ENCODE results near the gene MYBPHL.

The MYBPHL gene

DNA sequence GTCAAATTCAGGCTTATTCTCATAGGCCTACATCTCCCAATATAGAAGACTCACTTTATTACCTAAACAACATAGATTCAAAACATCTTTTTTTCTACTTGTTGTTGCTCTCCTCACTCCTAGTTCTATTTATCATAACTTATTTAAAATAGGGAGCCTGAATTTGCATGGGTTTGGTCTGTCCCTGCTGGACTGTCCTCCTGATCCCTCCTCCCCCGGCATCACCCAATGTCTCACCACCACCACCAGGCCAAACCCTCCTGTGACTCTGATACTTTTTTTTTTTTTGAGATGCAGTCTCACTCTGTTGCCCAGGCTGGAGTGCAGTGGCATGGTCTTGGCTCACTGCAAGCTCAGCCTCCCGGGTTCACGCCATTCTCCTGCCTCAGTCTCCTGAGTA lies 31.8 kb upstream of the MYBPHL start:
- H3K9ac ChIP-seq, result no peak overlapping the region
- H3K27me3 ChIP-seq (ENCODE audit: insufficient read depth, low read depth), result no peaks in the 10 kb centered on the region
- TF ChIP-seq CTCF (conservative IDR thresholded peaks at IDR 0.05; ENCODE audit: low read depth, low read length), result no peak
- H4K20me1 ChIP-seq (ENCODE audit: insufficient read depth), result no peaks in the 10 kb centered on the region
- H3K4me2 ChIP-seq, result no peak overlapping the region
- no peak overlapping the region for H3K27ac ChIP-seq
- H2AFZ ChIP-seq (ENCODE audit: low read depth), result no peak overlapping the region
- no peaks in the 10 kb centered on the region for H3K36me3 ChIP-seq (ENCODE audit: insufficient read depth)
- H3K4me3 ChIP-seq (IDR thresholded peaks at IDR 0.05; ENCODE audit: insufficient read depth, low read depth, low read length), result no peak overlapping the region
- H3K4me1 ChIP-seq (ENCODE audit: low read depth, poor library complexity, severe bottlenecking), result no peaks in the 10 kb centered on the region
- no peaks in the 10 kb centered on the region for H3K79me2 ChIP-seq (ENCODE audit: insufficient read depth, low read depth)

DNA sequence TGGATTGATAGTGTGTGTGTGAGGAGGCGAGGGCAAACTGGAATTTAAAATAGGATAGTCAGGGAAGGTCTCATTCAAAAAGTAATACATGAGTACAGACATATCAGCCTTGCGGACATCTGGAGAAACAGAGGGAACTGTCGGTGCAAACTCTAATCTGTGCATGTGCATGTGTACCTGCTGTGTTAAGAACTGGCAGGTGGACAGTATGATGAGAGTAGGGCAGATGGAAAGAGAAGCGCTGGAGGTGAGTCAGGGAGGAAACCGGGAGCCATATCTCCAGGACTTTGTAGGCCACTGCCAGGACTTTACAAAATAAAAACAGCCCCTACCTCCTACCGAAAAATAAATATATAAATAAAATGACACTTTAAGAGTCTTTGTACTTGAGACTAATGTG lies 31.3 kb upstream of the MYBPHL start:
- Histone ChIP-seq H3K36me3 (ENCODE audit: insufficient read depth) (no peaks in the 10 kb centered on the region), H3K9ac (no peak overlapping the region), H4K20me1 (ENCODE audit: insufficient read depth) (no peaks in the 10 kb centered on the region), H3K27me3 (ENCODE audit: insufficient read depth, low read depth) (no peaks in the 10 kb centered on the region), H3K79me2 (ENCODE audit: insufficient read depth, low read depth) (no peaks in the 10 kb centered on the region), H3K4me1 (ENCODE audit: low read depth, poor library complexity, severe bottlenecking) (no peaks in the 10 kb centered on the region), H3K4me2 (no peak overlapping the region), H2AFZ (ENCODE audit: low read depth) (no peak overlapping the region), H3K27ac (no peak overlapping the region), H3K4me3 (IDR thresholded peaks at IDR 0.05; ENCODE audit: insufficient read depth, low read depth, low read length) (no peak overlapping the region)
- TF ChIP-seq CTCF (conservative IDR thresholded peaks at IDR 0.05; ENCODE audit: low read depth, low read length), result no peak

DNA sequence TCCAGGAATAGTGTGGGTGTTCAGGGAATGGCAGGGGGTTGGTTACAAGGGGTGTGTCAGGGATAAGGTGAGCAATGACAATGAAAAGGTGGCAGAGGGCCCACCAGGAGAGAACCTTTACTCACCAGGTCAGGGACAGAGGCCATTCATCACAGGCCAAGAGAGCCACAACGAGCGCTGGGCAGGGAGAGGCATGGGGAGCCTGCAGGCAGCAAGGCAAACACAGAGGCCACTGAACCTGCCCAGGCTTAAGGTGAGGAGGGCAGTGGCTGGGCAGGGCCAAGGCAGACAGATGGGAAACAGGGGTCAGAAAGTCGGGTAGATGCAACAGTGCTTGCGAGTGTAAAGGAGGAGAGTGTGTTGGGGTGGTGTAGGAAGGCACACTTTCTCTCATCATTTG lies 28.3 kb upstream of the MYBPHL start:
- Histone ChIP-seq H3K36me3 (ENCODE audit: insufficient read depth) (no peaks in the 10 kb centered on the region), H3K9ac (no peak overlapping the region), H3K4me2 (no peak overlapping the region), H3K27me3 (ENCODE audit: insufficient read depth, low read depth) (no peaks in the 10 kb centered on the region), H3K4me3 (IDR thresholded peaks at IDR 0.05; ENCODE audit: insufficient read depth, low read depth, low read length) (no peak overlapping the region), H3K79me2 (ENCODE audit: insufficient read depth, low read depth) (no peaks in the 10 kb centered on the region), H4K20me1 (ENCODE audit: insufficient read depth) (no peaks in the 10 kb centered on the region), H2AFZ (ENCODE audit: low read depth) (no peak overlapping the region), H3K27ac (no peak overlapping the region), H3K4me1 (ENCODE audit: low read depth, poor library complexity, severe bottlenecking) (no peaks in the 10 kb centered on the region)
- no peak for TF ChIP-seq CTCF (conservative IDR thresholded peaks at IDR 0.05; ENCODE audit: low read depth, low read length)

- no peak overlapping the region for H2AFZ ChIP-seq (ENCODE audit: low read depth)
- H3K4me3 ChIP-seq (IDR thresholded peaks at IDR 0.05; ENCODE audit: insufficient read depth, low read depth, low read length), result no peak overlapping the region
- TF ChIP-seq CTCF (conservative IDR thresholded peaks at IDR 0.05; ENCODE audit: low read depth, low read length), result no peak
- H3K27ac ChIP-seq, result no peak overlapping the region
- no peaks in the 10 kb centered on the region for H3K4me1 ChIP-seq (ENCODE audit: low read depth, poor library complexity, severe bottlenecking)
- H3K79me2 ChIP-seq (ENCODE audit: insufficient read depth, low read depth), result no peaks in the 10 kb centered on the region
- no peaks in the 10 kb centered on the region for H3K36me3 ChIP-seq (ENCODE audit: insufficient read depth)
- H3K9ac ChIP-seq, result no peak overlapping the region
- H3K4me2 ChIP-seq, result no peak overlapping the region
- H4K20me1 ChIP-seq (ENCODE audit: insufficient read depth), result no peaks in the 10 kb centered on the region
- H3K27me3 ChIP-seq (ENCODE audit: insufficient read depth, low read depth), result no peaks in the 10 kb centered on the region
These were observed 24.3 kb upstream of the MYBPHL start for GRCh38 chr1:109331113-109331512.

- Histone ChIP-seq H3K4me1 (ENCODE audit: low read depth, poor library complexity, severe bottlenecking) (no peaks in the 10 kb centered on the region), H3K4me2 (no peak overlapping the region), H4K20me1 (ENCODE audit: insufficient read depth) (no peaks in the 10 kb centered on the region), H2AFZ (ENCODE audit: low read depth) (no peak overlapping the region), H3K27ac (no peak overlapping the region), H3K4me3 (IDR thresholded peaks at IDR 0.05; ENCODE audit: insufficient read depth, low read depth, low read length) (no peak overlapping the region), H3K9ac (no peak overlapping the region), H3K79me2 (ENCODE audit: insufficient read depth, low read depth) (no peaks in the 10 kb centered on the region), H3K36me3 (ENCODE audit: insufficient read depth) (no peaks in the 10 kb centered on the region), H3K27me3 (ENCODE audit: insufficient read depth, low read depth) (no peaks in the 10 kb centered on the region)
- no peak for TF ChIP-seq CTCF (conservative IDR thresholded peaks at IDR 0.05; ENCODE audit: low read depth, low read length)
These were observed 20.5 kb upstream of the MYBPHL start for GRCh38 chr1:109327285-109327684.
